D721Med (cell line): ENCODE measurements around the gene FAAP100.
A peak's percentile ranks its signal among the peaks of the same experiment; 100 is the strongest.

Source experiments
- DNase-seq: peaks from one replicate; pipeline ENCODE4 v3.0.0; 2011; ENCODE audit warnings: low spot score; ENCODE audit not compliant: insufficient read length
- FAIRE-seq: peaks from 2 replicates; lab custom pipeline; 2011; peaks lifted over from hg19 to GRCh38; lab: Jason Lieb, UNC
- CTCF ChIP-seq: IDR thresholded peaks from 2 replicates; pipeline ENCODE4 v1.5.1; 2012; ENCODE audit warnings: mild to moderate bottlenecking, control low read depth; ENCODE audit not compliant: insufficient read depth; ENCODE audit errors: missing control alignments

FAAP100 gene

GRCh38 chr17:81537856-81538555 lies 14.1 kb downstream of the FAAP100 start:
- TF ChIP-seq CTCF, result no peak
- FAIRE-seq (no peak), DNase-seq (peak; percentile 70)

GRCh38 chr17:81537343-81537855 lies 14.8 kb downstream of the FAAP100 start:
- DNase-seq (peak; percentile 85), FAIRE-seq (no peak)
- TF ChIP-seq CTCF, result peak; percentile 44

GRCh38 chr17:81536299-81537290 lies 15.6 kb downstream of the FAAP100 start:
- no peak for TF ChIP-seq CTCF
- FAIRE-seq (no peak), DNase-seq (no peak)

DNA sequence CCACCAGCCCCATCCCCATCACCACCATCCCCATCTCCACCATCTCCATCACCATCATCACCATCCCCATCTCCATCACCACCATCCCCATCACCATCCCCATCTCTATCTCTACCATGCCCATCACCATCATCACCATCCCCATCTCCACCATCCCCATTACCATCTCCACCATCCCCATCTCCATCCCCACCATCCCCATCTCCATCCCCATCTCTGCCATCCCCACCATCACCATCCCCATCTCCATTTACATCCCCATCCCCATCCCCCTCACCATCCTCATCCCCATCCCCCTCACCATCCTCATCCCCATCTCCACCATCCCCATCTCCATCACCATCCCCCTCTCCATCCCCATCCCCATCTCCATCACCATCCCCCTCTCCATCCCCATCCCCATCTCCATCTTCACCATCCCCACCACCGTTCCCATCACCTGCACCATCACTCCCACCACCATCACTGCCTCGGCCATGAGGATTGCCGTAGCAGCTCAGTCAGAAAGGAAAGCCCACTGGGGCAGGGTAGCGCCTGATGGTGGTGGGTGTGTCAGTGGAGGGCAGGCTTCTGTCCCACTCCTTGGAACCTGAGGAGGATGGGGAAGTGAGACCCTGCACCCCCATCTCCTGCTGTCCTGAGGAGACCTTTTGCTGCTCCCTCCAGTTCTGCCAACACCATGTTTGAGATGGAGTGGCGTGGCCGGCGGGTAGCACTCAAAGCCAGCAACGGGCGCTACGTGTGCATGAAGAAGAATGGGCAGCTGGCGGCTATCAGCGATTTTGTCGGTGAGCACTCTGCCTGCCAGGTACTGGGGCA lies 16.5 kb downstream of the FAAP100 start:
- DNase-seq, result no peak
- no peak for TF ChIP-seq CTCF
- no peak for FAIRE-seq

DNA sequence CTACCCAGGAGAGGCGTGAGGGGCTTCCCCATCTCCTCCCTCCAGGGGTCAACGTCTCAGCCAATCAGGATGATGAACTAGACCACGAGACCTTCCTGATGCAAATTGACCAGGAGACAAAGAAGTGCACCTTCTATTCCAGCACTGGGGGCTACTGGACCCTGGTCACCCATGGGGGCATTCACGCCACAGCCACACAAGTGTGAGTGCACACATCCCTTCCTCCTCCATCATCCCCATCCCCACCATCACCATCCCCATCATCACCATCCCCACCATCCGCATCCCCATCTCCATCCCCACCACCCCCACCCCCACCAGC lies 17.2 kb downstream of the FAAP100 start:
- FAIRE-seq (no peak), DNase-seq (no peak)
- no peak for TF ChIP-seq CTCF

GRCh38 chr17:81534157-81535006 lies 17.8 kb downstream of the FAAP100 start:
- FAIRE-seq, result no peak

More at GRCh38 chr17:81534157-81535006, 17.8 kb downstream of the FAAP100 start:
- no peak for TF ChIP-seq CTCF
- DNase-seq, result no peak
